Fibroblast of lung (primary cell): Measurements from ENCODE around the gene KSR2. TPM values are rescaled to one million over a fixed set of nuclear protein-coding genes. Genes with fewer than 3 reads are reported as not detected.

Experiments used
- DNase-seq, 2 donors: peaks; one replicate each; pipeline versions ENCODE4 v3.0.0 to v3.0.0-alpha.2; 2010; ENCODE audit warnings: low read depth in 2 of 2
- H2AFZ ChIP-seq: 2 replicates; pipeline ENCODE4 v1.5.1; 2012; ENCODE audit warnings: low read length, control low read depth, inconsistent platforms
- H3K27ac ChIP-seq: 2 replicates; pipeline ENCODE4 v1.5.1; 2011; ENCODE audit warnings: low read length, control low read depth; ENCODE audit not compliant: insufficient read depth
- H3K27me3 ChIP-seq: 2 replicates; pipeline ENCODE4 v1.5.1; 2011; ENCODE audit warnings: mild to moderate bottlenecking, low read length; ENCODE audit not compliant: control insufficient read depth, insufficient read depth
- H3K36me3 ChIP-seq: 2 replicates; pipeline ENCODE4 v1.5.1; 2011; ENCODE audit warnings: low read length; ENCODE audit not compliant: control insufficient read depth, insufficient read depth
- H3K4me1 ChIP-seq: 2 replicates; pipeline ENCODE4 v1.5.1; 2011; ENCODE audit warnings: low read length; ENCODE audit not compliant: control insufficient read depth, insufficient read depth; ENCODE audit errors: extremely low read depth
- H3K4me2 ChIP-seq: 2 replicates; pipeline ENCODE4 v1.5.1; 2011; ENCODE audit warnings: low read length, control low read depth; ENCODE audit not compliant: insufficient read depth; ENCODE audit errors: extremely low read depth
- H3K4me3 ChIP-seq, 4 experiments: fragments of 200-600 bp in 1 of 4; sonication (generic) in 1 of 4; replicated peaks in 1 of 4; 2 replicates each; pipeline ENCODE4 v1.5.1; 2011 to 2016; ENCODE audit warnings: low read length in 4 of 4, low read depth in 3 of 4, mild to moderate bottlenecking in 3 of 4, control low read depth in 2 of 4, inconsistent platforms in 1 of 4, mixed read lengths in 1 of 4; ENCODE audit not compliant: insufficient read depth in 1 of 4; ENCODE audit errors: control extremely low read depth in 1 of 4
- H3K79me2 ChIP-seq: 2 replicates; pipeline ENCODE4 v1.5.1; 2012; ENCODE audit warnings: mild to moderate bottlenecking, low read length, inconsistent platforms; ENCODE audit not compliant: control insufficient read depth, insufficient read depth
- H3K9ac ChIP-seq: 2 replicates; pipeline ENCODE4 v1.5.1; 2011; ENCODE audit warnings: mild to moderate bottlenecking, low read length, control low read depth; ENCODE audit not compliant: insufficient read depth
- H3K9me3 ChIP-seq: 2 replicates; pipeline ENCODE4 v1.5.1; 2012; ENCODE audit warnings: low read depth, low read length; ENCODE audit not compliant: control insufficient read depth, insufficient read depth
- H4K20me1 ChIP-seq: 2 replicates; pipeline ENCODE4 v1.5.1; 2011; ENCODE audit warnings: low read length; ENCODE audit not compliant: control insufficient read depth, insufficient read depth; ENCODE audit errors: extremely low read depth
- EZH2 ChIP-seq: IDR thresholded peaks from 2 replicates; pipeline ENCODE4 v1.5.1; 2012; ENCODE audit warnings: low read length, control low read depth, mild to moderate bottlenecking; ENCODE audit errors: missing control alignments
- polyA plus RNA-seq, 2 donors: library from polyadenylated mRNA; depleted of rRNA in 1 of 2; stranded (reverse) in 1 of 2; unstranded in 1 of 2; fragments of >200 nt; gene quantifications; 2 replicates each; pipeline ENCODE4 v1.2.1, GENCODE V29; 2011 to 2012; ENCODE audit warnings: missing spikeins in 1 of 2
- total RNA-seq: library from RNA; depleted of rRNA; stranded (reverse); fragments of >200 nt; gene quantifications from 2 replicates; pipeline ENCODE4 v1.2.1, GENCODE V29; 2014
- TF ChIP-seq, protein P1 (sequence below), 2 donors: IDR thresholded peaks in 1 of 2; conservative IDR thresholded peaks in 1 of 2; 1 replicate in 1 of 2; 2 replicates in 1 of 2; pipeline ENCODE4 v1.5.1; 2011 to 2012; ENCODE audit warnings: low read length in 2 of 2, control low read depth in 1 of 2, inconsistent platforms in 1 of 2, low read depth in 1 of 2, mild to moderate bottlenecking in 1 of 2

KSR2 gene
- total and polyA plus RNA-seq, 2 donors (not counting 1 experiment from before 2014, with no cell fraction given): not detected

DNA sequence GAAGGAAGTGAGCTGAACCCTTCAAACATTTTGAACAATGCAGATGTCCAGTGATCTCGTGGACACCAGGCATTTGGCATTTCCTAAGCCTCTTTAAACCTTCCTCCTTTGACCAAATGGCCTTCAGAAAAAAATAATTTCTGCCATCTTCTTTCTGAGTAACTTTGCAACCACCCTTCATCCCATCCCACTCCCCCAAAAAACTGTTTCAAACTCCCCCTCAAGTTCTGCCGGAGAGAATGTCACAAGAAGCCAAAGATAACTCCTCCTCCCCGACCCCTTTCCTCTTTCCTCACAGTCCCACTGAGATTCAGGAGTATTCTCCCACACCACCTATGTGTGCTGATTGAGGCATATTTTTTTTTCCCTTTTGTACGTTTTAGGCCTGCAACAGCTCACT is 1.7 kb downstream of the KSR2 start:
- no peak for DNase-seq
- peaks cover 19% of the 10 kb centered on the region for H3K27me3 ChIP-seq

DNA sequence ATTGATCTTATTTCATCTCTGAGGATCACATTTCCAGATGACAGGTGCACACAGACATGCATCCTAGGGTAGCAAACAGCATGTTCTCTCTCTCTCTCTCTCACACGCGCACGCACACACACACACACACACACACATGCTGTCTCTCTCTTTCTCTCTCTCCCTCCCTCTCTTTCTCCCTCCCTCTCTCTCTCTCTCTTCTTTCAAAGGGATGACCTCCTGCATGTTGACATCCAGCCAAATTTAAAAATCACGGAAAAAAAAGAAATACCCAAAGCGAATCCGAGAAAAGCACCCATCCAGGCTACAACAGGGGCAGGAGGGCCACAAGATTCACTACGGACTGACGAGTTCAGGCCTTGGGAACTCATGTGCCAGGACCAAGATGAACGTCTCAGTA is 2.3 kb downstream of the KSR2 start:
- H2AFZ ChIP-seq: no peak overlapping the region
- no peaks in the 10 kb centered on the region for H3K4me1 ChIP-seq
- no peaks in the 10 kb centered on the region for H3K9me3 ChIP-seq
- no peaks in the 10 kb centered on the region for H4K20me1 ChIP-seq
- H3K9ac ChIP-seq: no peak overlapping the region
- peaks cover 19% of the 10 kb centered on the region for H3K27me3 ChIP-seq
- no peaks in the 10 kb centered on the region for H3K36me3 ChIP-seq
- H3K4me2 ChIP-seq: no peak overlapping the region
- no peak overlapping the region for H3K4me3 ChIP-seq
- no peak for DNase-seq
- H3K79me2 ChIP-seq: no peaks in the 10 kb centered on the region
- no peak overlapping the region for H3K27ac ChIP-seq
- TF ChIP-seq EZH2: no peak

More for the DNA sequence above, 1.7 kb downstream of the KSR2 start:
- Histone ChIP-seq H2AFZ (no peak overlapping the region), H3K9me3 (no peaks in the 10 kb centered on the region), H4K20me1 (no peaks in the 10 kb centered on the region), H3K4me3 (no peak overlapping the region), H3K36me3 (no peaks in the 10 kb centered on the region), H3K9ac (no peak overlapping the region), H3K4me1 (no peaks in the 10 kb centered on the region), H3K4me2 (no peak overlapping the region), H3K27ac (no peak overlapping the region), H3K79me2 (no peaks in the 10 kb centered on the region)
- no peak for TF ChIP-seq EZH2

DNA sequence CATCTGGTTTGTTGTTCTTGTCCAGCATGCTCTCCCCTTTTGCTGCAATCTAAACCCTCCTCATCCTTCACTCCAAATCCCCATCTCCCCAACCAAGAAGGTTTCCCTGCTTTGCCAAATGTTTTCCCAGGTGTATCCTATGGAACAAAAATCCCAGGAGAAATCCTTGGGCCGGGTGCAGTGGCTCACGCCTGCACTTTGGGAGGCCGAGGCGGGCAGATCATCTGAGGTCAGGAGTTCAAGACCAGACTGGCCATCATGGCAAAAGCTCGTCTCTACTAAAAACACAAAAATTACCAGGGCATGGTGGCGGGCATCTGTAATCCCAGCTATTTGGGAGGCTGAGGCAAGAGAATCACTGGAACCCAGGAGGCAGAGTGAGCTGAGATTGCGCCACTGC is 5.0 kb downstream of the KSR2 start:
- TF ChIP-seq, protein P1, sequence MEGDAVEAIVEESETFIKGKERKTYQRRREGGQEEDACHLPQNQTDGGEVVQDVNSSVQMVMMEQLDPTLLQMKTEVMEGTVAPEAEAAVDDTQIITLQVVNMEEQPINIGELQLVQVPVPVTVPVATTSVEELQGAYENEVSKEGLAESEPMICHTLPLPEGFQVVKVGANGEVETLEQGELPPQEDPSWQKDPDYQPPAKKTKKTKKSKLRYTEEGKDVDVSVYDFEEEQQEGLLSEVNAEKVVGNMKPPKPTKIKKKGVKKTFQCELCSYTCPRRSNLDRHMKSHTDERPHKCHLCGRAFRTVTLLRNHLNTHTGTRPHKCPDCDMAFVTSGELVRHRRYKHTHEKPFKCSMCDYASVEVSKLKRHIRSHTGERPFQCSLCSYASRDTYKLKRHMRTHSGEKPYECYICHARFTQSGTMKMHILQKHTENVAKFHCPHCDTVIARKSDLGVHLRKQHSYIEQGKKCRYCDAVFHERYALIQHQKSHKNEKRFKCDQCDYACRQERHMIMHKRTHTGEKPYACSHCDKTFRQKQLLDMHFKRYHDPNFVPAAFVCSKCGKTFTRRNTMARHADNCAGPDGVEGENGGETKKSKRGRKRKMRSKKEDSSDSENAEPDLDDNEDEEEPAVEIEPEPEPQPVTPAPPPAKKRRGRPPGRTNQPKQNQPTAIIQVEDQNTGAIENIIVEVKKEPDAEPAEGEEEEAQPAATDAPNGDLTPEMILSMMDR (conservative IDR thresholded peaks at IDR 0.05 in 1 of 2, IDR thresholded peaks at IDR 0.05 in 1 of 2; ENCODE audit: low read depth in 1 of 2, low read length in 2 of 2): no peak
- no peak for TF ChIP-seq EZH2

DNA sequence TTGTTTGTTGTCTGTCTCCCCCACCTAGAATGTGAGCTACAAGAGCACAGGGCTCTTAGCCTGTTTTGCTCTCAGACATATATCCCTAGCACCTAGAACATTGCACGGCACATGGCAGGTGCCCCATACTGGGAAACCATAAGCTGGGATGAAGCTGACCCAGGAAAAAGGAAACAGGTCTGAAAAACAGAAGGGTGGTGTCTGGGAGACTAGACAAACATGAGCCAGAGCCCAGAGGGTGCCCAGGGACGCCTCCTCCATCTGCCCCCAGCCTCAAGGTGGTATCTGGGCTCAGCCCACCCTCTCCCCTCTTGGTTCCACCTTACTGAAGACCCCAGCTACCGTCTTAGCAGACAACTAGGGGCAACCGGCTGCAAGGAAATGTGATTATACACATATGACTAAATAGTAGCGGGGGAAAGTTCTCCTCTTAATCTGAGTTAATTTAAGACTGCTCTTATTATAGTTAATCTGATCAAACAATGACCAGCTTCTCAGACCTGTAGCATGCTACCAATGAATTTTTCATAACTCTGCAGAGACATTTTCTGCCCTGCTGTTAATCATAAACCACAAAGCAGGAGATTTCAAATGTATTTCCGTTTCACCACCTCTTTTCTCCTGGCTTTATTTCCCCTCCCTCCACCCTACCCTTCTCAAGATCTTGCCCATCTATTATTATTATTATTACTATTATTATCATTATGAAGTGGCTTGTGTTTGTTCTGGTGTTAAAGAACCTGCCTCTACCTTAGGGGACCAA is 31.9 kb downstream of the KSR2 start:
- Histone ChIP-seq H3K9ac (no peak overlapping the region), H3K4me2 (no peak overlapping the region)
- TF ChIP-seq EZH2: no peak
- TF ChIP-seq, protein P1 (conservative IDR thresholded peaks at IDR 0.05 in 1 of 2, IDR thresholded peaks at IDR 0.05 in 1 of 2; ENCODE audit: low read depth in 1 of 2, low read length in 2 of 2): no peak

More for the DNA sequence above, 5.0 kb downstream of the KSR2 start:
- Histone ChIP-seq H3K9me3 (no peaks in the 10 kb centered on the region), H4K20me1 (no peaks in the 10 kb centered on the region), H3K9ac (no peak overlapping the region), H3K4me2 (no peak overlapping the region), H3K36me3 (no peaks in the 10 kb centered on the region), H3K4me1 (no peaks in the 10 kb centered on the region), H3K4me3 (no peak overlapping the region), H3K79me2 (no peaks in the 10 kb centered on the region), H3K27ac (no peak overlapping the region), H2AFZ (no peak overlapping the region), H3K27me3 (peaks cover 11% of the 10 kb centered on the region)
- DNase-seq: no peak

More for the DNA sequence above, 31.9 kb downstream of the KSR2 start:
- no peaks in the 10 kb centered on the region for H3K79me2 ChIP-seq
- H3K36me3 ChIP-seq: no peaks in the 10 kb centered on the region
- H2AFZ ChIP-seq: no peak overlapping the region
- H3K27ac ChIP-seq: no peak overlapping the region
- no peaks in the 10 kb centered on the region for H3K4me1 ChIP-seq
- no peak overlapping the region for H3K4me3 ChIP-seq
- DNase-seq: no peak
- H3K9me3 ChIP-seq: no peaks in the 10 kb centered on the region
- no peaks in the 10 kb centered on the region for H4K20me1 ChIP-seq
- H3K27me3 ChIP-seq: no peaks in the 10 kb centered on the region
